HG03354 (cell line): ENCODE data around the gene UMODL1.
"Not testable (repeated sequence)": the region's sequence is repeated elsewhere in the genome, so short reads cannot be mapped to it uniquely, and the experiment has no call there.

ENCODE experiments used
- ATAC-seq: cut with Tn5 transposase; IDR thresholded peaks from one replicate; pipeline ENCODE4 v1.9.1; 2021; ENCODE audit warnings: mild to moderate bottlenecking; ENCODE audit not compliant: unreplicated experiment, poor library complexity, severe bottlenecking

Gene UMODL1

DNA sequence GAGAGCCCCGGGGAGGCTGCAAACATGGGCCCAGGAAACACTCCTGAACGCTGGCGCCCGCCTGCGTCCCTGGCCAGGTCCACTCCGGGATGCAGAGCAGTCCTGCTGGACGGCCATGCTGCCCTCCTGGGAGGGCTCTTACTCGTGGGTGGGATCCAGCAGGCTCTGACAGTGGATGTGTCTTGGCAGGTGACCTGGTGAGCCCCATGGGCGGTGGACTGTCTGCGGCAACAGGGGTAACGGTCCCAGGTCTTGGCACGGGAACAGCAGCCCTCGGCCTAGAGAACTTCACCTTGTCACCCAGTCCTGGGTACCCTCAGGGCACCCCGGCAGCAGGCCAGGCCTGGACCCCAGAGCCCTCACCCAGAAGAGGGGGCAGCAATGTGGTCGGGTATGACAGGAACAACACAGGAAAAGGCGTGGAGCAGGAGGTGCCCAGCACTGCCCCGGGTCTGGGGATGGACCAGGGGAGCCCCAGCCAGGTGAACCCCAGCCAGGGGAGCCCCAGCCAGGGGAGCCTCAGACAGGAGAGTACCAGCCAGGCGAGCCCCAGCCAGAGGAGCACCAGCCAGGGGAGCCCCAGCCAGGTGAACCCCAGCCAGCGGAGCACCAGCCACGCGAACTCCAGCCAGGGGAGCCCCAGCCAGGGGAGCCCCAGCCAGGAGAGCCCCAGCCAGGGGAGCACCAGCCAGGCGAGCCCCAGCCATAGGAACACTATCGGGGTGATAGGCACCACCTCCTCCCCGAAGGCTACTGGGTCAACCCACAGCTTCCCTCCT, 39.8 kb downstream of the UMODL1 start:
- ATAC-seq: no peak

- no peak for ATAC-seq
Measured at GRCh38 chr21:42111470-42111743, 40.3 kb downstream of the UMODL1 start.

- no peak for ATAC-seq
Measured at GRCh38 chr21:42111811-42112210, 40.7 kb downstream of the UMODL1 start.

GRCh38 chr21:42112238-42112637, 41.1 kb downstream of the UMODL1 start:
- ATAC-seq: no peak

DNA sequence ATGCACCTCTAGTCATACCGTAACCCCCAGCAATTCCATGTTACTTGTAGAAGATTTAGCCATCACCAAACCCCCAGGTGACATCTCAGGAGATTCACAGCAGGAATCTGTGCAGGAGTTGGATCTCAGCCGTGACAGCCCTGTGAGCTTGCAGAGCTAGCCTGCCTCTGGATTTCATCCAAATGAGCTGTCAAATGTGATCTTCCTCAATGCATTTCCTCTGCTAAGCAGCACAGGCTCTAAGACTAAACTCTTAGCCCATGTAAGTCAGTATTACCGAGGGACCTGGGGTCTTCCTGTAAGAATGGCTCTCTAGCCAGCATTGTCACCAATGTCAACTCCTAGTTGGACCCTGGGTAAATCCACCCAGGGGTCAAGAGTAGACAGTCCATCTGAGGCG, 41.7 kb downstream of the UMODL1 start:
- no peak for ATAC-seq

DNA sequence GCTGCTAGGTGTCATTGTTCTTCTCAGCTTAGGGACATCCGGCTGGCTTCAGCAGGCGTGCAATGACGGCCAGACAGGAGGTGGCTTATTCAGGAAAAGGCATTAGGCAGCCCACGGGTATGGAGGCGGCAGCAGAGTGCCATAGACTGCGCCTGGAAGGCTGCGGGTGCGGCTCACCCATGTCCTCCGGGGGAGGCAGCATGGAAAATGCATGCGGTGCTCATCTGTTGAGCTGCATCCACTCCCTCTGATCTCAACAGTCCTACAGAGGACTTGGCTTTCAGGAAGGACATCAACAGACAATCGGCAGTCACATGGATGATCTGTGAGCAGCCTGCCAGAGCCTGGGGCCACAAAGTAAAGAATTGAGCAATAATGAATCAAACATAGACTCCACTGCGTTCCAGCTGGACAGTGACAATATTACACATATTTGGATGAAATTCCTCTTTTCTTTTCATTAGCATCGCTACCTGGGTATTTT, 42.9 kb downstream of the UMODL1 start:
- ATAC-seq: no peak

DNA sequence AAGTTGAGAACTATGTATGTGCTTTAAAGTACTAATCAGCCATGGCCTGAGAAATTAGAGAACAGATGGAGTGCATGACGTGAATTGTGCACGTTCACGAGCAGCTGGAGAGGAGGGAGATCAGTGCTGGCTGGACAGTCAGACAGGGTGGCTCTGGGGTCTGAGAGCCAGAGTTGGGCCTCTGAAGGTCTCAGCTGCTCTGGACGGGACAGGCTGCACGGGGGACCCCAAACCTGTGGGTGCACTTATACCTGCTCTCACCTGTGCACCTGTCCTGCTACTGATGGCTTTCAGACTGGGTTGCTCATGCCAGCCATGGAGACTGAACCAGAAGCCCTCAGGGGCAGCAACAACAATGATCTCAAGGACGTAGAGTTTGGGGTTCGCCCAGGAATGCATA, 43.5 kb downstream of the UMODL1 start:
- no peak for ATAC-seq

DNA sequence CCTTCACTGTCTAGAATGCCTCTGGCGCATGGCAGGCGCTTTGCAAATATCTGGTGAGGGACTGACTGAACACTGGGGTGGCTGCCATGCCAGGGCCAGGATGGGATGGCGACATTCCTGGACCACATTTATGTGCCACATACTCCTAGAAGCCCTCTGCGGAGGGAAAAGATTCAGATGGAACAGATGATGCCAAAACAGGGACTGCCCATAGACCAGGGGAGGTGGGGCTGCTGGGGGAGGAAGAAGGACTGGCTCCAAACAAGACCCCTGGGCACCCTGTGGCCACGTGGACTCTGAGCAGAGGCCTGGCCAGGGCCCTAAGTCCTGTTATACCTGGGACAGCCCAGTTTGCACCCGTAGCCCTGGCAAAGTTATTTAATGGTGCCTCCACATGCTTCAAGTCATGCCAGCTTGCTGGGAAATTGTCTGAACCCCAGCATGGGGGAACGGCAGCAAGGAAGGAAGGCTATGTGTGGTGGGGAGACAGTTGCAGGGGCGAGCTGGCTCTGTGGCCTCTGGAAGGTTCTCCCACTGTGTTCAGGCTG, 44.1 kb downstream of the UMODL1 start:
- no peak for ATAC-seq

- ATAC-seq: not testable (repeated sequence)
Measured at GRCh38 chr21:42116551-42116950, 45.4 kb downstream of the UMODL1 start.

DNA sequence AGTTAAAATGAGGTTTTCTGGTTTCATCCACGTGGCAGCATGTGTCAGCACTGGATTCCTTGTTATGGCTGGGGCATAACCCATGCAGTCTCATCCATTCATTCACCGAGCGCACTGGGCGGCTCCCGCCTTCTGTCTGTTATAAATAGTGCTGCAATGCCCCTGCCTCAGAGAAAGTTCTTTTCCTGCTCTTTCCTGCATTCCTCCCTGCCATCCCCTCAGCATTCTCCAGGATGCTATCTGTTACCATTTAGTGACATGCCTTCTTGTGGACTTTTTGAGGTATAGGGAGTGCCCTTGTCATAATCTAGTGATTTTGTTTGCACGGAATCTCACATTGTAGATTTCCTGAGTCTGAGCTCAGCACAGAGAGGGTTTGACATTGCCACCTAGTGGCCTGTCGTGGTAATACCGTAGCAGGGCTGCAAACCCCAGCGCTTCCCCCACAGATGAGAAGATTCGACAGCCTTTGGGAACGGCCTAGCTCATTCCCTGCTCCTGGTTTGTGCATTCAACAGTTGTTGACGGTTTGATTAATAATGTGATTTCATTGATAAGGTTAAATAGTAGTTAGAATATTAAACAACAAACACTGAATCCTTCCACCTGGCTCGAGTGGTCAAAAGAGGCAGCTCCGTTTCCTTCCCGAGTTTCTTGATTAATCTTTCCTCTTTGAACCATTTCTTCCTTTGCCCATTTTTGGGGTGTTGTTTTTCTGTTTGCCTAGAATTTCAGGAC, 46.3 kb downstream of the UMODL1 start:
- peak; percentile 46 for ATAC-seq

DNA sequence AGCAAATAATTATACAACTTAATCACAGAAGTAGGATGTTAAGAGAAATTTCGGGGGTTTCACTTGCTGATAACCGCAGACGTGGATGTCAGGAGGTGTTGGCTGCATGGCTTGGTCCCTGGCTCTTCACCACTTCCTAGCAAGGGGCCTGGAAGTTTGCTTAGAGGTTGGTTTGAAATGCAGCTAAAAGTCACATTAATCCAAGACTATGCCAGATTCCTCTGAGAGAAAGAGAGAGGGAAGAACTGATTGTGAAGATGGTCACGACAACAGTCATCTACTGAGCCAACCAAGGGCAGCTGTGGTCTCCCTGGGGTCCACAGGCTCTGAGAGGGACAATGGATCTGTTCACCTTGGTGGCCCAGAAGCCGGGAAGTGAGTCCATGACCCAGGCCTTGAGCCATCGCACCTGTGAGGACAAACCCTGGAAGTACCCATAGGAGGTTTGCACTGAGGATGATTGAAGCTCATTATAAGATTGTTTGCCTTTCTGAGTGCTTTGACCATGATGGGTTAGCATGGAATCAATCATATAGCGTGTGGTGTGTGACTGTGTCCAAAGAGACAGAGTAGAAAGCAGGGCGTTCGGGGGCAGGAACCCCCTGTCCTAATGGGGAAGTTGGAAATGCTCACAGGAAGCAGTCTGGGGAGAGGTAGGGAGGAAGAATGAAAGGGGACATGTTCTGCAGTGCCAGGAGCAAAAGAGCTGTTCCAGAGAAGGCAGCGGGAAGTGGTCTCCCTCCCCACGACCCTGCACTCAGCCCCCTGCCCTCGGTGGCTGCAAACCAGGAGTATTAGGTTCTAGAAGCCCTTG, 47.1 kb downstream of the UMODL1 start:
- ATAC-seq: no peak

GRCh38 chr21:42118901-42119300, 47.8 kb downstream of the UMODL1 start:
- no peak for ATAC-seq

DNA sequence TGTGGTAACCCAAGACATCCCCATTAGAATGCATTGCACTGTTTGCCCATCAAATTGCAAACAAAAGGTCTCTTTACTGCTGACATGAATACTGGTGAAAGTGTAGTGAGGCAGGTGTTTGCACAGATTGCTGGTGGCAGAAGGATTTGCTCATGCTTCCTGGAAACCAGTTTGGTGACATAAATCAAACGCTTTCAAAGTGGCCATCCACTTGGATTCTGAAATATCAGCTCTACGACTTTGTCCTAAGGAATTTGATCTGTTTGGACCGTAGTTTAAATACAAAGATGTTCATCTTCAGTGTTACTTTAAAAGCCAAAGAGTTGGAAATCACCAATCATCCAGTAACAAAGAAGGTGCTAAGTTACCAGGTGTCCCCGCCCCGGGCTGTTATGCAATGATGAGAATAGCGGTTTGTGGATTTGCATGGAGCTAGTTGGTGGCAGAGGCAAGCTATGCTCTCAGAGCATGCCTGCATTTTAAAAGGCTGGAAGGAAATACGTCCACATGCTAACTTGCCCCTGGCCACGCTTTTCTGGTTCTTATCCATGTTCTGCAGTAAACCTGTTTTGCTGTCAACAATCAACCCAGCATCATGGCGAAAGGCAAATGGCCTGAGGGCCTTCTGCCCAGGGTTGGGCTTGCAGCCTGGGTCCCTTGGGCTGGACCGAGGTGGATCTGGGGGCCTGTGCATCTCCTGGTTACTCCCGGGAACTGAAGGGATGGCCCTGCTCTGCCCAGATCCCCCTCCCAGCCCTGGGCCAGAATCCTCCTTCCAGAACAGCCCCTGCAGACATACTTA, 49.2 kb downstream of the UMODL1 start:
- peak; percentile 66 for ATAC-seq

DNA sequence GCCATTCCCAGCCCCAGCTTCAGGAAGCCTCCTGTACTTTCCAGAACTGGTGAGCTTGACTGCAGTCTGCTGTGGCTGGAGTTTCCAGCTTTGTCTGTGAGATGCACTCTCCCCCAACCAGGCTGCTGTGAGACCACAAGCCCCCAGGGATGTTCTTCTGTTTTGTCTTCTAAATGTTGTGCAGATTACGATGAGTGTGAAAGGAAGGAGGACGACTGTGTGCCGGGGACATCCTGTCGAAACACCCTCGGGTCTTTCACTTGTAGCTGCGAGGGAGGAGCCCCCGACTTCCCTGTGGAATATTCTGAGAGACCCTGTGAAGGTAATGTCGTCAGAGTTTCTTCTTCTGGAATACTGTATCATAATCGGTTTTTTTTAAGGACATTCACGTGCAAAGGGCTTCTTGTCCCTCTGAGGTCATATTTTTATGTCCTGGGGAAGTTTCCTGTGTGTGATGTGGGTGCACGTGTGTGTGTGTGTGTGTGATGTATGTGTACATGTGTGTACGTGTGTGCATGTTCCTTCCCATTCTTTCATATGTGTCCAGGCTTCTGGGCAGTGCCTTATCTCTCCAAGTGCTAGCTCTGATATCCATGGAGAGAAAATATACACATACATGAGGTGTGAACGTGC, 49.9 kb downstream of the UMODL1 start:
- ATAC-seq: no peak

DNA sequence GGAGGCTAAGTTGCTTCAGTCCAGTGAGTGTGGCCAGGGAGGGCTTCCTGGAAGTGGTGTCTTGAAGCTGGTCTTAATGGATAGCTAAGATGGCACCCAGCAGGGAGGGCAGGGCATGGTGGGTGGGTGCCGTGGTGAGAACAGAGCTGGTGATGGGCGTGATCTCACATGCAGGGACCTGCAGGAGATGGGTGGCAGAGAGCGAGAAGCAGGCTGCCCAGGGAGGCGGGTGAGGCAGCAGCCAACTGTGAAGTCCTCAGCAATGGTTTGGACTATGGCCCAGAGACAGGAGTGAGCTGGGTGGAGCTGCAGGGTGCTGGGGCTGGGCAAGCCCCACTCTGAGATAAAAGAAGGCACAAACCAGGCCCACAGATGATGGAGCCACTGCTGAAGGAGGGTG, 50.7 kb downstream of the UMODL1 start:
- ATAC-seq: no peak

- no peak for ATAC-seq
Measured at GRCh38 chr21:42122398-42122797, 51.3 kb downstream of the UMODL1 start.

- no peak for ATAC-seq
Measured at GRCh38 chr21:42122808-42123207, 51.7 kb downstream of the UMODL1 start.

GRCh38 chr21:42123219-42123908, 52.2 kb downstream of the UMODL1 start:
- ATAC-seq: no peak

GRCh38 chr21:42124081-42124480, 53.0 kb downstream of the UMODL1 start:
- ATAC-seq: no peak
